K562 (cell line): ENCODE results near the gene NEDD8. TPM values are rescaled to one million over a fixed set of nuclear protein-coding genes. Genes with fewer than 3 reads are reported as not detected.

Source experiments
- ARNT ChIP-seq, 2 experiments: fragments of 450-650 bp; IDR thresholded peaks; 2 replicates each; pipeline ENCODE4 v1.6.1; 2016; ENCODE audit warnings: mild to moderate bottlenecking in 1 of 2
- ATF4 ChIP-seq: fragments of 450-650 bp; formaldehyde crosslinking; IDR thresholded peaks from 2 replicates; pipeline ENCODE4 v1.4.0; 2022; ENCODE audit warnings: mild to moderate bottlenecking, moderate library complexity
- CHD4 ChIP-seq: fragments of 200-600 bp; sonication (generic); IDR thresholded peaks from 3 replicates; pipeline ENCODE4 v1.6.1; 2012; ENCODE audit warnings: low read depth, mild to moderate bottlenecking, mixed read lengths, low read length, inconsistent platforms; ENCODE audit not compliant: insufficient read depth, insufficient replicate concordance, poor library complexity, severe bottlenecking
- CTBP1 ChIP-seq: fragments of 450-650 bp; IDR thresholded peaks from 2 replicates; pipeline ENCODE4 v1.6.1; 2016; ENCODE audit warnings: borderline replicate concordance
- E4F1 ChIP-seq: fragments of 250-450 bp; sonication (Bioruptor Pico); IDR thresholded peaks from 2 replicates; pipeline ENCODE4 v1.5.0; 2021; ENCODE audit warnings: mild to moderate bottlenecking, borderline replicate concordance
- EP400 ChIP-seq: fragments of 450-650 bp; IDR thresholded peaks from 2 replicates; pipeline ENCODE4 v1.6.1; 2017; ENCODE audit warnings: antibody characterized with exemption, mild to moderate bottlenecking, moderate library complexity
- GABPB1 ChIP-seq: sonication (generic); formaldehyde crosslinking; IDR thresholded peaks from 2 replicates; pipeline ENCODE4 v1.8.0; 2022; ENCODE audit warnings: mild to moderate bottlenecking, missing genetic modification reagents
- KLF6 ChIP-seq: fragments of 250-450 bp; sonication (Bioruptor Pico); IDR thresholded peaks from 2 replicates; pipeline ENCODE4 v1.4.0; 2020; ENCODE audit warnings: mild to moderate bottlenecking, moderate library complexity, borderline replicate concordance
- NR3C1 ChIP-seq: sonication (generic); formaldehyde crosslinking; IDR thresholded peaks from 2 replicates; pipeline ENCODE4 v1.8.1; 2022; ENCODE audit warnings: missing genetic modification reagents
- RFX5 ChIP-seq: IDR thresholded peaks from 2 replicates; pipeline ENCODE4 v1.6.1; 2011; ENCODE audit warnings: low read depth, mild to moderate bottlenecking, improper control_type of control experiment, low read length
- RNF2 ChIP-seq: sonication (generic); IDR thresholded peaks from 2 replicates; pipeline ENCODE4 v1.6.1; 2016
- SMAD2 ChIP-seq: fragments of 150-350 bp; IDR thresholded peaks from 2 replicates; pipeline ENCODE4 v1.6.1; 2014; ENCODE audit warnings: low read depth, mild to moderate bottlenecking, low read length
- SMAD4 ChIP-seq: fragments of 250-450 bp; sonication (Bioruptor Pico); conservative IDR thresholded peaks from 2 replicates; pipeline ENCODE4 v1.8.0; 2021; ENCODE audit warnings: inconsistent platforms, mild to moderate bottlenecking, moderate library complexity
- TCF3 ChIP-seq: sonication (generic); formaldehyde crosslinking; IDR thresholded peaks from 2 replicates; pipeline ENCODE4 v1.4.0; 2020; ENCODE audit warnings: mild to moderate bottlenecking, missing genetic modification reagents
- U2AF1 ChIP-seq: fragments of 200-400 bp; formaldehyde crosslinking; optimal IDR thresholded peaks from 2 replicates; pipeline ENCODE3; 2017; ENCODE audit warnings: mild to moderate bottlenecking, low read depth, low read length, moderate library complexity
- ZBTB49 ChIP-seq: sonication (generic); formaldehyde crosslinking; IDR thresholded peaks from 2 replicates; pipeline ENCODE4 v1.8.0; 2022; ENCODE audit warnings: missing genetic modification reagents, mild to moderate bottlenecking, borderline replicate concordance
- ZNF253 ChIP-seq: fragments of 250-450 bp; sonication (Bioruptor Pico); conservative IDR thresholded peaks from 2 replicates; pipeline ENCODE4 v1.6.1; 2021; ENCODE audit warnings: mild to moderate bottlenecking
- ZNF740 ChIP-seq, 3 experiments: fragments of 200-800 bp in 1 of 3; sonication (Bioruptor generic) in 1 of 3; sonication (generic) in 1 of 3; formaldehyde crosslinking in 1 of 3; IDR thresholded peaks; 2 replicates each; pipeline versions ENCODE4 v1.6.1 to v1.8.0; 2016 to 2022; ENCODE audit warnings: mild to moderate bottlenecking in 2 of 3, missing compliant biosample characterization in 2 of 3, missing genetic modification characterization in 2 of 3, missing genetic modification reagents in 1 of 3
- polyA plus RNA-seq, 8 experiments: library from polyadenylated mRNA; depleted of rRNA in 4 of 8; stranded (reverse) in 5 of 8; unstranded in 3 of 8; fragments of >200 nt; fragmentation: Nextera tagmentation in 2 of 8; fragmentation: Illumina TruSeq in 1 of 8; extraction: Ambion mirVana in 2 of 8; extraction: Trizol in 1 of 8; gene quantifications; 2 replicates each; pipeline versions ENCODE4 v1.2.1 to v1.2.3, GENCODE V29; 2011 to 2014; ENCODE audit warnings: inconsistent platforms in 1 of 8, missing spikeins in 1 of 8
- total RNA-seq, 7 experiments: library from RNA; depleted of rRNA in 6 of 7; stranded (reverse); fragments of >200 nt in 6 of 7; fragmentation: Illumina TruSeq in 2 of 7; extraction: Trizol in 2 of 7; gene quantifications; 2 replicates each; pipeline versions ENCODE4 v1.2.1 to v1.2.3, GENCODE V29; 2011 to 2021; ENCODE audit warnings: low replicate concordance in 1 of 7

NEDD8 gene
- total and polyA plus RNA-seq, 9 of the 15 experiments (the other 6 are each of a cell fraction or from before 2014, with no cell fraction given), result 142 to 691 (median 260) TPM

- TF ChIP-seq E4F1 (CRISPR knock-in tag), result no peak
- TF ChIP-seq U2AF1, result no peak
- TF ChIP-seq ARNT (IDR thresholded peaks at IDR 0.05), result peak in 1 of 2 experiments; percentile 84; a peak in 3 of 4 replicates
- TF ChIP-seq NR3C1, result no peak
- peak; percentile 93 for TF ChIP-seq TCF3 (CRISPR knock-in tag)
- TF ChIP-seq KLF6 (CRISPR knock-in tag), result no peak
- no peak for TF ChIP-seq ZBTB49 (CRISPR knock-in tag)
- no peak for TF ChIP-seq ATF4 (CRISPR knock-in tag)
- peak; percentile 93 for TF ChIP-seq SMAD4 (CRISPR knock-in tag)
- TF ChIP-seq CHD4, result no peak
- TF ChIP-seq RFX5, result no peak
- TF ChIP-seq GABPB1 (CRISPR knock-in tag), result no peak
- 0 out of 2 replicates have a peak, but pooled peaks have one; percentile 14 for TF ChIP-seq ZNF740 (CRISPR knock-in tag; IDR thresholded peaks at IDR 0.05)
- TF ChIP-seq ZNF740 (tag; IDR thresholded peaks at IDR 0.05), result no peak
- TF ChIP-seq EP400, result no peak; the same call in 1 of the 2 replicates
- peak; percentile 75 for TF ChIP-seq RNF2
- TF ChIP-seq ZNF253, result no peak
- TF ChIP-seq SMAD2, result no peak
- peak; percentile 86 for TF ChIP-seq CTBP1
Observed at GRCh38 chr14:24255931-24256711, 24.0 kb upstream of the NEDD8 start (continued).
